Measurements from ENCODE around the gene TRPM5.

- TF ChIP-seq CTCF (conservative IDR thresholded peaks at IDR 0.05; ENCODE audit: low read length) (peak; percentile 94), EZH2phosphoT487 (IDR thresholded peaks at IDR 0.05; ENCODE audit: borderline replicate concordance, low read depth, low read length) (no peak)
These were observed 16.0 kb downstream of the TRPM5 start for GRCh38 chr11:2428322-2428795.

Data from OCI-LY7 (cell line).